ENCODE results near the gene ECHDC3. TPM values are rescaled to one million over a fixed set of nuclear protein-coding genes. Genes with fewer than 3 reads are reported as not detected.
A peak's percentile ranks its signal among the peaks of the same experiment; 100 is the strongest.

ECHDC3 gene
- total RNA-seq, 1 donor from 2014 or later: 8.6 TPM

DNA sequence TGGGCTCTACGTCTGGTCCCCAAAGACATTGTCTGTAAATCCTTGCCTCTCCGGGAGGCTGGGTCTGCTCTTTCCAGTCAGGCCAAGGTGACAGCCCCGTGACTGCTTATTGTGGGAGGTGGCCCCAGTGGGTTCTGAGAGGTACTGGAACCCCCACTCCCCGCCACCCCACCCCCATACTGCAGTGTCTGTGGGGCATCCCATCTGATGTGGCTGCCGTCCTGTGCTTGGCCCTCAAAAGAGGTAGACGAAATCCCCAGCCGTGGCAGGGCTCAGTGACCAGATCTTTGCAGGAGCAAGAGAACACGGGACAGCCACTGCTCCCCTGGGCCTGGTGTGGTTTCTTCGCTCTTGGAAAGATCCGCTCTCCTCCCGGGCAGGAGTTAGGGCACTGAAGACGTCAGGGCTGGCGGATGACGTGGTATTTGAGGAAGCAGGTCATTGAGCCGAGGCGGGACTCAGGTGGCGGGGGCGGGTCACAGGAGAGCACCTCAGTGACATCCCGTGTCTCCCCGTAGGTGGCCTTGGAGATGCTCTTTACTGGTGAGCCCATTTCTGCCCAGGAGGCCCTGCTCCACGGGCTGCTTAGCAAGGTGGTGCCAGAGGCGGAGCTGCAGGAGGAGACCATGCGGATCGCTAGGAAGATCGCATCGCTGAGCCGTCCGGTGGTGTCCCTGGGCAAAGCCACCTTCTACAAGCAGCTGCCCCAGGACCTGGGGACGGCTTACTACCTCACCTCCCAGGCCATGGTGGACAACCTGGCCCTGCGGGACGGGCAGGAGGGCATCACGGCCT, 20.7 kb downstream of the ECHDC3 start:
- no peak for ATAC-seq
- intact Hi-C loops (cut with DNase I): no loop called here
- DNase-seq (ENCODE audit: low spot score): no peak

DNA sequence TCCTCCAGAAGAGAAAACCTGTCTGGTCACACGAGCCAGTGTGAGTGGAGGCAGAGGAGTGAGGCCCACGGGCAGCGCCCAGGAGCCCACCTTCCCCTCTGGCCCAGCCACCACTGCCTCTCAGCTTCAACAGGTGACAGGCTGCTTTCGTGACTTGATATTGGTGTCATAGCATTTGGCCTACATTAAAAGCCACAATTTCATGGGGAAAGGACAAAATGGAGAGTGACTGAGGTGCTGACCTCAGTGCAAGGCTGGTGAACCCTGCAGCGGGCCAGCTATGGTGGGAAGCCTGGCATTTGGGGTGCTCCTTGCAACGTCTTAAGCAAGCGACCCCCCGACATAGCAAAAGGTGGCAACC, 21.3 kb downstream of the ECHDC3 start:
- ATAC-seq: no peak
- no peak for DNase-seq (ENCODE audit: low spot score)
- intact Hi-C loops (cut with DNase I): no loop called here

DNA sequence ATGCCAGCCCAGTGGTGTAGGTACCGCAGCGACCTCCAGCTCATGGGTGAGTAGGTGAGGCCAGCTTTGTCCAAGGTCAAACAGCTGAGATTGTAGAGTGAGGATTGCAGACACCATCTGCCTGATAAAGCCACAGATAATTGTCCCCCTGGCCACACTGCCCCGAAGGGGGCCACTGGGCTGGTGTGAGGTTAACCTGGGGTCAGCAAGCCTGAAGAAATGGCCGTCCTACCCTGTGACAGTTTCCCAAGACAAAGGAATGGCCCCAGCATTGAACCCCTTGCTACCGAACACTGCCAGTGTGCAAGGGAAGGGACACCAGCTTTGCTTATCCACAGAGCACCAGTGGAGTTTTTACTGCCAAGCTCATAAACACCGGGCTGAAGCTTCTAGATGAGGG, 23.0 kb downstream of the ECHDC3 start:
- intact Hi-C loops (cut with DNase I): no loop called here
- DNase-seq (ENCODE audit: low spot score) (no peak), ATAC-seq (no peak)

DNA sequence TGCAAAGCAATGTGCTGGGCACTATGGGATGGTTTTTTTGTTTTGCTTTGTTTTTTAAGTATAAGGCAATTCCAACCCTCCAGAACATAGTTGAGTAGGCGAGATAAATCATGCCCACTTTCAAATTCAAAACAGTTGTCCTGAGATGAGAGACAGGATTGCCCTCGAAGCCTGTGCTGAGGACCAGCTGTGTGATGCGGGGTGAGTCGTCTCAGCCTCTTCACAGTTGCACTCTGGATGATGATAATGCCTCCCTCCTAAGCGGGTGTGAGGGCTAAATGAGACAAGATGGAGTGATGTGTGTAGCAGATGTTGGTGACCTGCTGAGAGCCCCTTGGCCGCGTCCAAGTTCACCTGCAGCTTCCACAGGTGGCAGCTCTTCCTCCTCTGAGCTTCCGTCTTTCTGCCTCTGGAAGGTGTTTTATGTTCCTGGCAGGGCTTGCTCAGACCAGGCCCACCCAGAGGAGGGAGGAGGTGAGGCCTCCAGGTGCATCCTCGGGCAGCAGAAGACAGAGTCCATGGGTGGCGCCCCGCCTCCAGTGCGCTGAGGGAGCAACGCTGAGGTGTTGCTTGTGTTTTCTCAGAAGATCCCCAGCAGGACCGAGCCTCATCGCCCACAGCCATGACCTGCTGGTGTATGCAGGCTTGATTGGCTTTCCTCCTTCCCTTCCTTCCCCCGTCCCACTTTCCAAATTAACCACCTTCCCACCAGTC, 30.6 kb downstream of the ECHDC3 start:
- DNase-seq (ENCODE audit: low spot score) (no peak), ATAC-seq (no peak)
- intact Hi-C loops (cut with DNase I): no loop called here

DNA sequence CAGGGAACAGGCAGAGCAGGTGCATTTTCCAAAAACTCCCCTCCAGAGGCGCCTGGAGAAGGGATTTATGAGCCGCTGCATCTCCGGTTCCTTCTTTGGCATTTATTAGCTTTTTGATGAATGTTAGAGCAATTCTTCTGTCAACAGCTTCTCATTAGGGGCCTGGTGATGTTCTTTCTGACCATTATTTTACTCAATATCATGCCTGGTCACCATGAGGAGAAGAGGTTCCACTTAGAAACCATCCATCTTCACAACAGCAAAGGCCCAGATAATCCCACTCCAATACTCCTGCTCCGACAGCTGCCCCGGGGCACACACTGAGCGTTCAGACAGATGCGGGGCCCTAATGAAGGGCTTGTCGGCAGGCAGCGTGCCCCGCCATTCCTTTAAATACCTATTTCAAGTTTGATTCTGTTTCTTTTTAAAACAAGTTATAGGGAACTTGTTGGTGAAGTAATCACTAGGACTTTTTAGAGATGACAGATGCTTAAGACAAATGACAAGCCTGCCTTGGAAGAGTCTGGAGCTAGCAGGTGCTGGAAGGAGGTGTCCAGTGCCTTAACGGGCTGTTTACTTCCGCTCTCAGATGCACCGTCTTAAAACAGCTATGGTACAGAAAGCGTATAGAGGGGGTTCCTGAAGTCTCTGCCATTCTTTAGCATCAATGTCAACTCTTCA, 31.7 kb downstream of the ECHDC3 start:
- DNase-seq (ENCODE audit: low spot score) (no peak), ATAC-seq (no peak)
- intact Hi-C loops (cut with DNase I): no loop called here

DNA sequence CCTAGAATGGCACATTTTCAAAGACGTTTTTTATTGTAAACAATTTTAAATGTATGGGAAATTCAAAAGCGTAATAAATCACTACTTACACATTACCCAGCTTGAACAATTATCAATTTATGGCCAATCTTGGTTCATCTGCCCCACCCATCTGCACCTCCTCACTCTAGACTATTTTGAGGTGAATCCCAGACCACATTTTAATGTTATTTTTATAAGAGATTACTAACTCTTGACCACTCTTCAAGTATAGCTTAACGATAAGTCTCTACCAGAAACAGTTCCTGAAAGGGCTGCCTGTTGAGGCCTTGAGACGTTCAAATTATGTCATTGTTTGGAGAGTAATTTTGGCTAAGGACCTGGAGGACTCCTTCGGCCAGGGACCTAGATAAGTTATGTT, 33.2 kb downstream of the ECHDC3 start:
- ATAC-seq: no peak
- intact Hi-C loops (cut with DNase I): no loop called here

DNA sequence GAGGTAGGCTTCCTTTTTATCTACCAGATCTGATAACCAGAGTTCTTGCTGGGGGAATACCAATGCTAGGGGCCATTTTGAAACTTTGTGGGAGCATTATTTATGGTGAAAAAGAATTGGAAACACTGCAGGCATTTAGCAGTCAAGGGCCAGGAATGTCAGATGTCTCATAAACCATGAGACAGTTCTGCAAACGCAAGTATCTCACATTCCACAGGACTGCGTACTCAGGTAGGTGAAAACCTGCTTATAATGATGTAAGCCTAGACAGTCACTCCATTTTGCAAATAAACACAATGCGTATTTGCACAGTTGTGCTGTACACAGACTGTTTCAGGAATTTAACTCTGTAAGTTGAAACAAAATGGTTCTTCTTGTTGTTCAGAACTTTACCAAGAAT, 33.9 kb downstream of the ECHDC3 start:
- DNase-seq (ENCODE audit: low spot score) (no peak), ATAC-seq (no peak)
- intact Hi-C loops (cut with DNase I): no loop called here

More for the DNA sequence above, 33.2 kb downstream of the ECHDC3 start:
- DNase-seq (ENCODE audit: low spot score): no peak

DNA sequence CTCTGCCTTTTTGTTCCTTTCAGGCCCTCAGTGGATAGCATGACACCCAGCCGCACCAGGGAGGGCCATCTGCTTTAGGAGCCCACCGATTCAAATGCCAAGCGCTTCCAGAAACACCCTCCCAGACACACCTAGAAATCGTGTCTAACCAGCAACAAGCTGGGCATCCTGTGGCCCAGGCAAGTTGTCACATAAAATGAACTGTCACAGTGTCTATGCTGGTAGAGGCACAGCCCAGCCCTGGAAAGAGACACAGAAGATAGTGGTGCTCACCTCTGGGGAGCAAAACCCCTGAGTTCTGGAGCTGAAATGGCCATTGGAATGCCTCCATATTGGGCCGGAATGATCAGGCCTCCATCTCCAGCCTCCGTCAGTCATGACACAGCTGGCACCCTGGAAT, 38.9 kb downstream of the ECHDC3 start:
- DNase-seq (ENCODE audit: low spot score) (no peak), ATAC-seq (no peak)
- intact Hi-C loops (cut with DNase I): loop anchor here (10.0 kb wide), 1 partner anchor 204 kb away; no protein-coding TSS in a partner anchor

DNA sequence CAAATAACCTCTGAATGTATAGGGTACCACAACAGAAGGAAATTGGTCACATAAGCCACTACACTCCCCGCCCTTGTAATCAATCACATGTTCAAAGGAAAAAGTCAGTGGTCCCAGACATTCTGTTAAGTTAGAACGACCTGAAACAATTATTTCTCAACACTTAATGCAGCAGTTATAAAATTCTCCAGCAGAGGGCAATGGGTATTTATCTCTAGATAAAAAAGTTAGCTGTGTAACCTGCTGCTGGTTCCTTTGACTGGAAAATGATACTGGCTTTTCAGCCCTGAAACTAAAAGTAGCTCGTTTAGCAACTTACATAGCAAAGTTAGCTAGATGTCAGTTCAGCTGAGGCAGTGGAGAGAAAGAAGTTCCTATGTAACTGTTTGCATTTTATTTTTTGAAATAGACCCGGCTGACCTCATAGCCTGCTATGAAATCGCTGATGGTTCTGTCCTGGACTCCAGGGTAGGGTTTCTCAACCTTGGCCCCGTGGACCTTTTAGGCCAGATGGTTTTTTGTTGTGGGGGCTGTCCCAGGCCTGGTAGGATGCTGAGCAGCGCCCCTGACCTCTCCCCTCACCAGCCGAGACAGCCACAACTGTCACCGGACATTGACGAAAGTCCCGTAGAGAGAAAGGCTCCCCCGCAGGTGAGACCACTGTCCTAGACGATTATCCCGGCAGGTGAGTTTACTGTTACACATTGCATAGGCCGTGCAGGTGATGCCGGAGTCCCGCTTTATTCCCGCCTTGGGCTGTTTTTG, 40.8 kb downstream of the ECHDC3 start:
- no peak for DNase-seq (ENCODE audit: low spot score)
- ATAC-seq: peak; percentile 40
- intact Hi-C loops (cut with DNase I): loop anchor here (10.0 kb wide), 1 partner anchor 202 kb away; no protein-coding TSS in a partner anchor

DNA sequence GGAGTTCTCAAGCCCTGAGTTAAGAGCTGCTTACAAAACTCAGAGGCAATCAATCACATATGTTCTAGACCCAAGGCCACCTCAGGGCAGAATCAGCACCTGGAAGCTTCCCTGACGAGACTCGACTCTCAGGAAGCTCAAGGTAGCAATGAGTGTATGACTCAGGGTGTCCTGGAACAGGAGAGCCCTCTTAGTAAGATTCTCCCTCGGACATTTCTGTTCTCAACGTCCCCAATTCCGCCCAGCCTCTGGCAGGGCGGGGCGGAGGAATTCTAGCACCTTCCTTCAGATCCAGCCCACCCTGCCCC, 41.3 kb downstream of the ECHDC3 start:
- DNase-seq (ENCODE audit: low spot score) (no peak), ATAC-seq (no peak)
- intact Hi-C loops (cut with DNase I): loop anchor here (10.0 kb wide), 1 partner anchor 201 kb away; no protein-coding TSS in a partner anchor

DNA sequence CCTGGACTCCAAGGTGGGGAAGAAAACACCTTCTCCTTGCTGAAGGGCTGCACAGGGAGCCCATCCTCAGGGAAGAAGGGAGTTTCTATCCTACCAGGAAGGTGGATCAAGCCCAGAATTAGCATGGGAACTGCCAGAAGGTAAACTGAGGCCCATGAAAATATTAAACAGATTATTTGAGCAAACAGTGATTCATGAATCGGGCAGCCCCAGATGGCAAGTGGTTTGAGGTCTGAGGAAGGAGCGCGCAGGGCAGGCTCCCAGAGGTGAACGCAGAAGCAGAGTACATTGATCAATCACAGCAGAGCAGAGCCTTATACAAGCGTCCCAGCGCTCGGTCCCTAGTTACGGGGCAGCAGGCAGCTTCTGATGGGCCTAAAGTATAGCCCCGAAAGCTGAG, 45.2 kb downstream of the ECHDC3 start:
- ATAC-seq: no peak
- intact Hi-C loops (cut with DNase I): loop anchor here (10.0 kb wide), 1 partner anchor 197 kb away; no protein-coding TSS in a partner anchor
- no peak for DNase-seq (ENCODE audit: low spot score)

DNA sequence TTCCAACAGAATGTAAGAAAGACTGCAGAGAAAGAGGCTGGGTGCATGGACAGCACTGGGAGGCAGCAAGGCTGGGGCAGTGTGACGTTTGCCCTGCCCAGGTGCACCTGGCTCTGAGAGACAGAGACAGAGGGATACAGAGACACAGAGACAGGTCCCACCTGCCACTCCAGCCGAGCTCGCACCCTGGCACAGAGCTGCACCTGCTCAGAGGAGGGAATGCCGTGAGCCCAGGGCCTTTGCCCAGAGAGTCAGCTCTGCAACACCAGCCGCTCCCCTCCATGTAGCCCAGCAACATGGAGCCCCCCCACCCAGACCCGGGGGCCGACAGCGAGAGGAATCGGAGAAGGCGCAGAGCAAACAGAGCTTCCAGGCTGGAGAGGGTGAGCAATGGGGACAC, 45.7 kb downstream of the ECHDC3 start:
- DNase-seq (ENCODE audit: low spot score) (no peak), ATAC-seq (no peak)
- intact Hi-C loops (cut with DNase I): loop anchor here (10.0 kb wide), 1 partner anchor 197 kb away; no protein-coding TSS in a partner anchor

DNA sequence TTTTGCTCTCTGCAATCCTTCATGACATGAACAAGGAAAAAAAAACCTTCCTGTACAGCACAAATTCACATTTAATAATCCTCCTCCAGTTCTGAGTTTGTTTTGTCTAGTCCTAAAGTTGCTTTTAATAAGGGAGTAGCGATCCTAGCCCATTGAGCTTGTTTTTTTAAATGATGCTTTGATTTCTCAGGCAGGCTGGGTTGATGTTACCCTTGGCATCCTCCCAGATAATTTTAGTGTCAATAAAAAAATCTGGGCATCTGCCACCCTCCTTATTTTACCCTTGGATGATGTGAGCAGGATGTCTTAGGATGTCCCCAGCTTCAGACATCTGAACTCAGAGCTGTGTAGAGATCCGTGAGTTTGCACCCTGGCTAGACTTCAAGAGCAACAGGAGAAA, 47.1 kb downstream of the ECHDC3 start:
- intact Hi-C loops (cut with DNase I): loop anchor here (10.0 kb wide), 1 partner anchor 195 kb away; no protein-coding TSS in a partner anchor
- no peak for DNase-seq (ENCODE audit: low spot score)
- peak; percentile 27 for ATAC-seq

DNA sequence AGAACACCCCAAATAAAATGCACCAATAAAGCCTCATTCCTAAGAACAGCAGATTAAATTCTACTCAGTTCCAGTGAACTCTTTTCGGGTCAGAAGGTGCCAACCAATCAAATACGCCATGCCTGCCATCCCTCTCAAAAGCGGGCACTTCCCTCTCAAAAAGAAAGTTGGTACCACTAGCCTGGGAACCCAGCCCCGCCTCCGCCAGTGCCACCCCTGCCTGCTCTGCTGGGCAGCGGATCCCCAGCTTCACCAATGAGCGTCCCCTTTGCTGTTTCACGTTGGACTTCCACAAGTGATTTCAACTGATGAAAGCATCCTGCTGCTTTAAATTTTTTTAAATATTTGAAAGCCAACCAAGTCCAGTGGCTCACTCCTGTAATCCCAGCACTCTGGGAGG, 47.8 kb downstream of the ECHDC3 start:
- intact Hi-C loops (cut with DNase I): loop anchor here (10.0 kb wide), 1 partner anchor 195 kb away; no protein-coding TSS in a partner anchor
- no peak for DNase-seq (ENCODE audit: low spot score)
- ATAC-seq: no peak

DNA sequence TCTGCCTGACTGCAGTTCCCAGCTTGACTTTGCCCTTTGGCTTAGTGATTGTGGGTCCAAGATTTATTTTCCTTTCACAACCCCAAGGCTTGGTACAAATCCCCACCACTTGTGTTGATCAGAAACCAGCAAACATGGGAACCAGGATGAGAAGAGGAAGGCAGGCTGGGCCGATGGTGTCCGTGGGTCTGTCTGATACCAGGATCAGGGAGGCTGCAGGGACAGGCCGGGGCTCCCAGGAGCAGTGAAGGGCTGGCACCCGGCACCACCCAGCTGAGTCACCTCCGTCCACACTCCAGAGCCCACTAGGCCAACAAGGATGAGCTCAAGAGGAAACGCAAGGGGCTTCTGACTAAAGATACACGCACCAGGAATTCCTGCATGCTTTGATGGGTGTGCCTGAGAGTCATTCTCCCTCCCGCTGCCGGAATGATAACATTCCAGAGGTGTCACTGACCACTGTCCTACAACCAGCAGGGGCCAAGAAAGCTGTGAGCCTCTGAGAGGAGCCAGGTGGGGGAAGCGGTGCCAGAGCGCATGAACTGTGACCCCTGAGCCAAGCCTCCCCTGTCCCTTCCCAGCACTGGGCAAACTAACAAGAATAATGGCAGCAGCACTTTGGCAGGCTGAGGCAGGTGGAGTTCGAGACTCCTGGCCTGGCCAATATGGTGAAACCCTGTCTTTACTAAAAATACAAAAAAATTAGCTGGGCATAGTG, 51.7 kb downstream of the ECHDC3 start:
- intact Hi-C loops (cut with DNase I): no loop called here
- ATAC-seq (peak; percentile 33), DNase-seq (ENCODE audit: low spot score) (no peak)

DNA sequence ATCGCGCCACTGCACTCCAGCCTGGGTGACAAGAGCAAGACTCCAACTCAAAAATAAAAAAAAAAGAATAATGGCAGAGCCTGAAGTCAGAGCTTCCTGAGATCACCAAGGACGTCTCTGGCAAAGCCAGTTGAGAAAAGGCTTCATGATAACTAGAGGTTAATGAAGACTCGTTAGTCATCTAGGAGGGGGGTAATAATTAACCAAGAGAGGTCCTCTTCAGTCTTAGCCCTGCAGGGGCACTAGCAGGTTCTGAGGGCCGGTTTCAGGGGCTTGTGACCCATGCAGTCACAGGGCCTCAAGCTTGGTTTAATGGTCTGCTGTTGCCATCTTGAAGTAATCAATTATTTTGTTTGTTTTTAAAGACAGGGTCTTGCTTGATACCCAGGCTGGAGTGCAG, 52.4 kb downstream of the ECHDC3 start:
- intact Hi-C loops (cut with DNase I): no loop called here
- DNase-seq (ENCODE audit: low spot score): no peak
- ATAC-seq: no peak

DNA sequence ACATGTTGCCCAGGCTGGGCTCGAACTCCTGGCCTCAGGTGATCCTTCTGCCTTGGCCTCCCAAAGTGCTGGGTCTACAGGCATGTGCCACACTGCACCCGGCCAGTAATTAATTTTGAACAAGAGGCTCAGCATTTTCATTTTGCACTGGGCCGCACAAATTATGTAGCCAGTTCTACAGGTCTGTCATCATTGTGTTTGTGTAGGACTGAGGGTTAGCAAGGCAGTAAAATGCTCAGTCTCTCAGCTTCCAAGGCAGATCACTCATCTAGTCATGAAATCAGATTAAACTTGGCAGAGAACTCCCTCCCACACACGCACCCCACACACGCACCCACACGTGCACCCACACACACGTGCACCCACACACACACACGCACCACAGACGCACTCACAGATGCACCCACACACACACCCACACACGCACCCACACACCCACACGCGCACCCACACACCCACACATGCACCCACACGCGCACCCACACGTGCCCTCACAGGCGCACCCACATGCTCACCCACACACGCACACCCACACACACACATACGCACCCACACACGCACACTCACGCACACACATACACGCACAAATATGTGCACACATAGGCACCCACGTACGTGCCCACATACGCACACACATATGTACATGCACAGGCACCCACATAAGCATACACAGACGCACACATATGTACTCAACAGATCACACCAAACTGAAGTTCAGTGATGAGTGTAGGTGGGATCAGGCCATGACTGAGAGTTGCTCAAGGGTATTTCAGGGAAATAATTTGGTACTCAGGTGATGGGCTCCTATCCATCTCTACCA, 53.1 kb downstream of the ECHDC3 start:
- ATAC-seq (no peak), DNase-seq (ENCODE audit: low spot score) (no peak)
- intact Hi-C loops (cut with DNase I): no loop called here

DNA sequence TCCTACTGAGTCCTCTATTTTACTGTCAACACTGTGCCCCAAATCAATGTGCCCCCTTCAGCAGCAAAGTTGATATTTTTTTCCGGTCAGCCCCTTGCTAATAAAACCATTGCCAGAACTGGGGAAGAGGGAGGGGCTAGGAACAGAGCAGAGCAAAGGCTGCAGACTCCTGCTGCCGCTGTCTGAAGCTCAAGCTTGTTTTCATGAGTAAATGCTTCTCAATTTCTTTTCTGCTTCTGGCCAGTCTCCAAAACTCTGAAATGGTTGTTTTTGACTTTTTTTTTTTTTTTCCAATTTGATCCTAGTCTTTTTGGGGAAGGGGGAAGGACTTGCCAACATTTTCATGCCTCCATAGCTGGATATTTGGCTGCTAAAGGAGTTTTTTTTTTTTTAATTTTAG, 54.3 kb downstream of the ECHDC3 start:
- intact Hi-C loops (cut with DNase I): no loop called here
- DNase-seq (ENCODE audit: low spot score) (no peak), ATAC-seq (no peak)
